GM12878 (cell line): ENCODE data around the gene BPTF. TPM values are rescaled to one million over a fixed set of nuclear protein-coding genes. Genes with fewer than 3 reads are reported as not detected.
A peak's percentile ranks its signal among the peaks of the same experiment; 100 is the strongest.
"Not testable (repeated sequence)": the region's sequence is repeated elsewhere in the genome, so short reads cannot be mapped to it uniquely, and the experiment has no call there.

Experiments
- ATAC-seq: fragments of 200-7000 bp; cut with Tn5 transposase; 3 replicates; pipeline ENCODE4 v1.9.1; 2020; ENCODE audit warnings: mild to moderate bottlenecking, moderate library complexity
- BruUV-seq: library from RNA; stranded (reverse); fragments of 400-500 nt; replicated peaks from 2 replicates; lab custom pipeline; 2021; lab: Mats Ljungman, UMichigan
- CTCF ChIA-PET: fragments of 300-600 bp; sonication (Branson Sonifier 250); formaldehyde crosslinking; extraction: SDS; loops from one replicate; lab custom pipeline; 2021; ENCODE audit warnings: inconsistent platforms; lab: Yijun Ruan, JAX
- POLR2A ChIA-PET: fragments of 350-600 bp; formaldehyde crosslinking; extraction: SDS; loops from one replicate; lab custom pipeline; 2021; ENCODE audit warnings: inconsistent platforms; lab: Charles Lee
- RAD21 ChIA-PET: fragments of 300-600 bp; sonication (Branson Sonifier 250); formaldehyde crosslinking; loops from one replicate; lab custom pipeline; 2023; ENCODE audit warnings: antibody characterized with exemption; ENCODE audit not compliant: unreplicated experiment; lab: Charles Lee
- SMC1A ChIA-PET: fragments of 300-600 bp; sonication (Branson Sonifier 250); formaldehyde crosslinking; loops from one replicate; lab custom pipeline; 2023; ENCODE audit not compliant: unreplicated experiment, uncharacterized antibody; lab: Charles Lee
- DNase-seq: peaks from one replicate; pipeline ENCODE4 v3.0.0-alpha.2; 2011; ENCODE audit warnings: low read depth, low spot score
- FAIRE-seq: peaks from 3 replicates; lab custom pipeline; 2011; peaks lifted over from hg19 to GRCh38; lab: Jason Lieb, UNC
- H2AFZ ChIP-seq: 2 replicates; pipeline ENCODE4 v1.6.0; 2011; ENCODE audit warnings: low read depth, low read length, control low read depth; ENCODE audit not compliant: control insufficient read depth
- H3K27ac ChIP-seq: 2 replicates; pipeline ENCODE4 v1.5.1; 2011; ENCODE audit warnings: control low read depth; ENCODE audit not compliant: control insufficient read depth, insufficient read depth
- H3K27me3 ChIP-seq, 2 experiments: replicated peaks in 1 of 2; 2 replicates each; pipeline versions ENCODE4 v1.6.0 to v1.6.1; 2011; ENCODE audit warnings: low read length in 1 of 2; ENCODE audit not compliant: control insufficient read depth in 2 of 2, insufficient read depth in 2 of 2
- H3K36me3 ChIP-seq, 2 experiments: 2 replicates each; pipeline ENCODE4 v1.5.1; 2011; ENCODE audit warnings: low read length in 1 of 2; ENCODE audit not compliant: control insufficient read depth in 2 of 2, insufficient read depth in 2 of 2
- H3K4me1 ChIP-seq: 2 replicates; pipeline ENCODE4 v1.6.1; 2011; ENCODE audit warnings: mild to moderate bottlenecking, low read length, moderate library complexity, mixed read lengths; ENCODE audit not compliant: control insufficient read depth, insufficient read depth
- H3K4me2 ChIP-seq: 2 replicates; pipeline ENCODE4 v1.6.0; 2011; ENCODE audit warnings: control low read depth; ENCODE audit not compliant: control insufficient read depth, insufficient read depth
- H3K4me3 ChIP-seq: fragments of 200-600 bp; sonication (generic); 2 replicates; pipeline ENCODE4 v1.5.1; 2016
- H3K79me2 ChIP-seq: 2 replicates; pipeline ENCODE4 v1.6.0; 2011; ENCODE audit warnings: low read length; ENCODE audit not compliant: control insufficient read depth, insufficient read depth
- H3K9ac ChIP-seq: 2 replicates; pipeline ENCODE4 v1.8.0; 2011; ENCODE audit warnings: low read length, control low read depth, mixed read lengths; ENCODE audit not compliant: control insufficient read depth, insufficient read depth
- H3K9me3 ChIP-seq: replicated peaks from 3 replicates; pipeline ENCODE4 v1.5.1; 2011; ENCODE audit warnings: mild to moderate bottlenecking, low read length; ENCODE audit not compliant: control insufficient read depth, insufficient read depth
- H4K20me1 ChIP-seq: 2 replicates; pipeline ENCODE4 v1.6.0; 2011; ENCODE audit not compliant: control insufficient read depth, insufficient read depth
- CTCF ChIP-seq, 3 experiments: IDR thresholded peaks in 2 of 3; conservative IDR thresholded peaks in 1 of 3; 2 replicates each; pipeline ENCODE4 v1.5.1; 2011; ENCODE audit warnings: low read depth in 3 of 3, low read length in 3 of 3, mild to moderate bottlenecking in 3 of 3, control low read depth in 2 of 3, moderate library complexity in 2 of 3, inconsistent platforms in 1 of 3, mixed read lengths in 1 of 3; ENCODE audit not compliant: control insufficient read depth in 2 of 3, insufficient read depth in 1 of 3; ENCODE audit errors: extremely low read depth in 1 of 3
- RAD21 ChIP-seq: IDR thresholded peaks from 2 replicates; pipeline ENCODE4 v1.6.1; 2011; ENCODE audit warnings: mild to moderate bottlenecking, low read depth, low read length, moderate library complexity; ENCODE audit not compliant: insufficient read depth
- SMC3 ChIP-seq: IDR thresholded peaks from 2 replicates; pipeline ENCODE4 v1.6.1; 2011; ENCODE audit warnings: low read length, improper control_type of control experiment, borderline replicate concordance
- YY1 ChIP-seq: IDR thresholded peaks from 2 replicates; pipeline ENCODE4 v1.6.1; 2011; ENCODE audit warnings: low read depth, mild to moderate bottlenecking, low read length
- WGBS: methylation state at CpG from one replicate; pipeline ENCODE4 v1.1.6; 2016; ENCODE audit warnings: low lambda C conversion rate; ENCODE audit not compliant: insufficient replicate concordance, insufficient coverage; ENCODE audit errors: missing lambda C conversion rate; 5-methylcytosine and 5-hydroxymethylcytosine counted together
- in situ Hi-C: fragments of 300-500 bp; cut with MboI; formaldehyde crosslinking; loops from 9 replicates; pipeline ENCODE4 v1.14.3; 2018; ENCODE audit warnings: mixed read lengths
- intact Hi-C: fragments of 100-400 bp; cut with micrococcal nuclease; formaldehyde crosslinking; loops from one replicate; pipeline ENCODE4 v1.14.2; 2022; ENCODE audit not compliant: unreplicated experiment
- polyA plus RNA-seq, 11 experiments: library from polyadenylated mRNA; depleted of rRNA in 4 of 11; unstranded in 6 of 11; stranded (reverse) in 5 of 11; fragments of >200 nt; fragmentation: Nextera tagmentation in 4 of 11; fragmentation: Illumina TruSeq in 1 of 11; extraction: Ambion mirVana in 4 of 11; extraction: Trizol in 1 of 11; gene quantifications; 1 replicate in 1 of 11; 2 replicates in 10 of 11; pipeline versions ENCODE4 v1.2.1 to v1.2.3, GENCODE V29; 2011 to 2016; ENCODE audit warnings: inconsistent platforms in 2 of 11, missing spikeins in 2 of 11, low read depth in 1 of 11
- total RNA-seq, 4 experiments: library from RNA; depleted of rRNA in 3 of 4; stranded (reverse); fragments of >200 nt in 3 of 4; fragmentation: Illumina TruSeq in 1 of 4; extraction: Trizol in 1 of 4; gene quantifications; 2 replicates each; pipeline versions ENCODE4 v1.2.1 to v1.2.3, GENCODE V29; 2013 to 2021

The BPTF gene
- total and polyA plus RNA-seq, 10 of the 15 experiments (the other 5 are each of a cell fraction or from before 2014, with no cell fraction given) = 19.4 to 78.3 (median 44.8) TPM

DNA sequence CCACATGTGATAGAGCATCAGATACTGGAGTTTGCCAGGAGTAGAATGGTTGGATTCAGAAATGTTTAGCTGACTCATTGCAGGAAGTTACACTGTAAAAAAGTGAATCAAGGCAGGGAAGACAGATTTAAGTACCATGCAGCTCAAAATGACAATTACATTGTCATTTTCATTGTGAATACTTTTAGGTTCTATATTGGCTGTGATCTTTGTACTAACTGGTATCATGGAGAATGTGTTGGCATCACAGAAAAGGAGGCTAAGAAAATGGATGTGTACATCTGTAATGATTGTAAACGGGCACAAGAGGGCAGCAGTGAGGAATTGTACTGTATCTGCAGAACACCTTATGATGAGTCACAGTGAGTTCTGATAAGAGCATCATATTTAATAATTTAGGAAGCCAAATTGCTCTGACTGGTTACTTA lies 137.9 kb downstream of the BPTF start:
- DNase-seq (peak; percentile 28), FAIRE-seq (peak; percentile 38), ATAC-seq (peak; percentile 95)
- H3K4me2 ChIP-seq, H3K36me3 ChIP-seq, H4K20me1 ChIP-seq, H3K9me3 ChIP-seq, H3K4me1 ChIP-seq, H3K9ac ChIP-seq, H3K27ac ChIP-seq, BruUV-seq, H3K27me3 ChIP-seq, RAD21 ChIA-PET, H2AFZ ChIP-seq, H3K79me2 ChIP-seq, H3K4me3 ChIP-seq: not testable (repeated sequence)
- WGBS = 0% methylated on average over 1 of the region's 1 CpG
- in situ Hi-C loops = loop anchor here (10.0 kb wide), 1 partner anchor 502 kb away; no protein-coding TSS in a partner anchor
- intact Hi-C loops = loop anchor here (10.0 kb wide), 1 partner anchor 502 kb away; no protein-coding TSS in a partner anchor
- CTCF ChIA-PET = interaction anchor here (0.7 to 2.3 kb wide), 9 partner anchors 16 to 501 kb away, joined by 3 to 7 read pairs (median 5); no protein-coding TSS in a partner anchor
- POLR2A ChIA-PET = interaction anchor here (0.9 kb wide), 1 partner anchor 52 kb away, joined by 3 read pairs; no protein-coding TSS in a partner anchor
- SMC1A ChIA-PET = interaction anchor here (0.5 to 1.1 kb wide), 4 partner anchors 17 to 502 kb away, joined by 3 to 4 read pairs (median 3); no protein-coding TSS in a partner anchor
- TF ChIP-seq YY1 (0 out of 2 replicates have a peak, but pooled peaks have one; percentile 12), CTCF (IDR thresholded peaks at IDR 0.05 in 2 of 3, conservative IDR thresholded peaks at IDR 0.05 in 1 of 3; ENCODE audit: control insufficient read depth in 2 of 3, extremely low read depth in 1 of 3, insufficient read depth in 1 of 3, low read depth in 3 of 3, low read length in 3 of 3) (peak; percentile 38 to 49 (median 48)), SMC3 (peak; percentile 41; the same call in 1 of the 2 replicates), RAD21 (peak; percentile 32; the same call in 1 of the 2 replicates)
